Esophagus muscularis mucosa (tissue), 4 donors: ENCODE data around the gene PLEKHA6. TPM values are rescaled to one million over a fixed set of nuclear protein-coding genes. Genes with fewer than 3 reads are reported as not detected.

Experiments
- DNase-seq: peaks from one replicate; pipeline ENCODE4 v3.0.0-alpha.2; 2017; ENCODE audit errors: extremely low spot score
- H3K27ac ChIP-seq, 4 donors: fragments of 200-600 bp; sonication (generic); replicated peaks in 1 of 4; 1 replicate in 3 of 4; 2 replicates in 1 of 4; pipeline ENCODE4 v1.5.1; 2016 to 2019; ENCODE audit warnings: mild to moderate bottlenecking in 1 of 4
- H3K27me3 ChIP-seq, 4 donors: fragments of 200-600 bp; sonication (generic); one replicate each; pipeline versions ENCODE4 v1.5.1 to v1.6.0; 2016 to 2019
- H3K36me3 ChIP-seq, 4 donors: fragments of 200-600 bp; sonication (generic); one replicate each; pipeline ENCODE4 v1.5.1; 2016 to 2019
- H3K4me1 ChIP-seq, 4 donors: fragments of 200-600 bp; sonication (generic); one replicate each; pipeline ENCODE4 v1.5.1; 2016 to 2019
- H3K4me3 ChIP-seq, 4 donors: fragments of 200-600 bp; sonication (generic); 1 replicate in 2 of 4; 2 replicates in 2 of 4; pipeline ENCODE4 v1.5.1; 2016 to 2019; ENCODE audit warnings: mild to moderate bottlenecking in 4 of 4, moderate library complexity in 1 of 4
- H3K9me3 ChIP-seq, 4 donors: fragments of 200-600 bp; sonication (generic); 1 replicate in 3 of 4; 2 replicates in 1 of 4; pipeline ENCODE4 v1.5.1; 2016 to 2019
- EP300 ChIP-seq: sonication (generic); formaldehyde crosslinking; IDR thresholded peaks from one replicate; pipeline ENCODE4 v1.6.1; 2017; ENCODE audit warnings: antibody characterized with exemption
- POLR2A ChIP-seq: fragments of 450-650 bp; IDR thresholded peaks from one replicate; pipeline ENCODE4 v1.6.1; 2017; ENCODE audit warnings: antibody characterized with exemption, moderate library complexity, mild to moderate bottlenecking, low read depth
- POLR2AphosphoS5 ChIP-seq, 2 donors: sonication (generic); formaldehyde crosslinking; IDR thresholded peaks; one replicate each; pipeline ENCODE4 v1.6.1; 2017; ENCODE audit warnings: antibody characterized with exemption in 2 of 2
- WGBS: methylation state at CpG from one replicate; pipeline ENCODE4 v1.1.5; 2018; 5-methylcytosine and 5-hydroxymethylcytosine counted together
- intact Hi-C: fragments of 100-400 bp; cut with DNase I; formaldehyde crosslinking; loops from one replicate; pipeline ENCODE4 v1.15.1; 2023
- total RNA-seq, 4 donors: library from RNA; depleted of rRNA; stranded (reverse); fragments of >200 nt; gene quantifications; one replicate each; pipeline versions ENCODE4 v1.1.0 to v1.2.1, GENCODE V29; 2016
- TF ChIP-seq, protein P1 (sequence below), 3 experiments: fragments of 200-600 bp in 2 of 3; fragments of 450-650 bp in 1 of 3; sonication (generic) in 2 of 3; IDR thresholded peaks; one replicate each; pipeline ENCODE4 v1.5.1; 2017 to 2019; ENCODE audit warnings: antibody characterized with exemption in 3 of 3, mild to moderate bottlenecking in 2 of 3, moderate library complexity in 1 of 3

Gene PLEKHA6
- total RNA-seq, 4 donors from 2014 or later = 11.9 to 22.4 (median 15.9) TPM

DNA sequence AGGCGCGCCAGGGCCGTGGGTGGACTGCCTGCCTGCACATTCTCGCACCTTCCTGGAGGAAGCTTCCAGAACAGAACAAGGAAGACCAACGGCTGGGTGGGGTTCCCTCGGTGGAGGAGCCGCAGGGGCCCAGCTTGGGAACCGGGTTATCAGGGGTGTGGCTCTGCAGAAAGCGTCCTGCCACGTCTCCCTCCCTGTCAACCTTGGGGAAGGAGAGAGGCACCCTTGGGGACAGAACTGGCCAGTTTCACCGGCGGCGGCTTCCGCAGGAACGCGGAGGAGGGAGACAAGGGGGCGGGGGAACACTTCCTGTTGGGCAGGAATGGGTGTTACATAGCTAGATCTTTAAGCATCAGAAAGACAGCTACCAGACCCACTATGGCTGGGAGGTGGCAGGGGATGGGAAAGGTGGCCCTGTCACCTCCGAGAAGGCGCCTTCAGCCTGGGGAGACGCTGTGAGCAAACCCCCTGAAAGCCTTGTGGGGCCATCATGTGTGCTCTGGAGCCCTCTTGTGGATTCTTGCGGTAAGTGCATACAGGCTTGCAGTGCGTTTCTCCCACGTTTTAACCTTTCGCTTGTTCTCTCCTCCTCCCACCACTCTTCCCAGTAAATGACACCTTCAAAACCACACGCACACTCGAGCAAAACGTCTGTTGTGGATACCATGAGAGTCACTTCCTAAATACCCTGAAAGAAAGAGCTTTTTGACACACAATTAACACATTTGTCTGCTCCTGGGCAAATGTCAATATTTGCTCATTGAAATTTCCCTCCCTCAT is 3.8 kb upstream of the PLEKHA6 start:
- no peaks in the 10 kb centered on the region for H3K9me3 ChIP-seq
- H3K36me3 ChIP-seq = no peaks in the 10 kb centered on the region
- no peak for DNase-seq
- peaks cover 17 to 31% (median 25%) of the 10 kb centered on the region in 4 donors for H3K4me1 ChIP-seq
- peak overlapping the region; percentile 49 to 60 (median 54) for H3K4me3 ChIP-seq
- TF ChIP-seq, protein P1, sequence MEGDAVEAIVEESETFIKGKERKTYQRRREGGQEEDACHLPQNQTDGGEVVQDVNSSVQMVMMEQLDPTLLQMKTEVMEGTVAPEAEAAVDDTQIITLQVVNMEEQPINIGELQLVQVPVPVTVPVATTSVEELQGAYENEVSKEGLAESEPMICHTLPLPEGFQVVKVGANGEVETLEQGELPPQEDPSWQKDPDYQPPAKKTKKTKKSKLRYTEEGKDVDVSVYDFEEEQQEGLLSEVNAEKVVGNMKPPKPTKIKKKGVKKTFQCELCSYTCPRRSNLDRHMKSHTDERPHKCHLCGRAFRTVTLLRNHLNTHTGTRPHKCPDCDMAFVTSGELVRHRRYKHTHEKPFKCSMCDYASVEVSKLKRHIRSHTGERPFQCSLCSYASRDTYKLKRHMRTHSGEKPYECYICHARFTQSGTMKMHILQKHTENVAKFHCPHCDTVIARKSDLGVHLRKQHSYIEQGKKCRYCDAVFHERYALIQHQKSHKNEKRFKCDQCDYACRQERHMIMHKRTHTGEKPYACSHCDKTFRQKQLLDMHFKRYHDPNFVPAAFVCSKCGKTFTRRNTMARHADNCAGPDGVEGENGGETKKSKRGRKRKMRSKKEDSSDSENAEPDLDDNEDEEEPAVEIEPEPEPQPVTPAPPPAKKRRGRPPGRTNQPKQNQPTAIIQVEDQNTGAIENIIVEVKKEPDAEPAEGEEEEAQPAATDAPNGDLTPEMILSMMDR (IDR thresholded peaks at IDR 0.05) = peak; percentile 97 to 99 (median 98)
- peak in 1 of 2 donors; percentile 4 for TF ChIP-seq POLR2AphosphoS5 (IDR thresholded peaks at IDR 0.05)
- TF ChIP-seq POLR2A = no peak
- no peak for TF ChIP-seq EP300
- H3K27me3 ChIP-seq = peaks cover 0 to 57% (median 3%) of the 10 kb centered on the region in 4 donors
- 0% methylated on average over 22 of the region's 27 CpGs for WGBS
- peak overlapping the region in 3 of 4 donors; percentile 3 to 68 (median 10) for H3K27ac ChIP-seq
- intact Hi-C loops = loop anchor here (1.0 to 10.0 kb wide), 4 partner anchors 107 to 499 kb away; partner anchors contain the start of gene SNRPE

DNA sequence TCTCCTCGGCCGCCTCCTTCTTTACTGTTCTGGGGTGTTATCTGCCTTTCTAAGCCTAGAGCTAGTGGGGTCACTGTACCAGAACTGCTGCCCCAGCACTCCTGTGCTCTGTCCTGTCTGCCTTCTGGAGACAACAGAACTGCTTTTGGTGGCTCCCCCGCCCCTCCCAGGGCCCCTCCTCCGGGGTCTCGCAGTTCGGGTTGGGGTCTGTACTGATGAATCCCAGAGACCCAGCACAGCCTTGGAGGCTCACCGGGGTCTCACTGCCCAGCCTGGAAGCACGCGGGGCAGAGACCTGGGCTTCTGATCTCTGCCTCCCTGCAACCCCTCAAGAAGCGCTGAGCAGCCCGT is 3.2 kb upstream of the PLEKHA6 start:
- Histone ChIP-seq H3K27me3 (peaks cover 0 to 63% (median 3%) of the 10 kb centered on the region in 4 donors), H3K9me3 (no peaks in the 10 kb centered on the region), H3K4me1 (peaks cover 17 to 33% (median 25%) of the 10 kb centered on the region in 4 donors), H3K27ac (peak overlapping the region in 3 of 4 donors; percentile 3 to 68 (median 10)), H3K36me3 (no peaks in the 10 kb centered on the region), H3K4me3 (peak overlapping the region; percentile 49 to 60 (median 54))
- DNase-seq = no peak
- WGBS = 44% methylated on average over 5 of the region's 11 CpGs
- intact Hi-C loops = loop anchor here (1.0 to 10.0 kb wide), 4 partner anchors 106 to 498 kb away; partner anchors contain the start of gene SNRPE
- TF ChIP-seq POLR2AphosphoS5 (IDR thresholded peaks at IDR 0.05) (no peak), POLR2A (no peak), EP300 (no peak)
- TF ChIP-seq, protein P1 (IDR thresholded peaks at IDR 0.05) = no peak

DNA sequence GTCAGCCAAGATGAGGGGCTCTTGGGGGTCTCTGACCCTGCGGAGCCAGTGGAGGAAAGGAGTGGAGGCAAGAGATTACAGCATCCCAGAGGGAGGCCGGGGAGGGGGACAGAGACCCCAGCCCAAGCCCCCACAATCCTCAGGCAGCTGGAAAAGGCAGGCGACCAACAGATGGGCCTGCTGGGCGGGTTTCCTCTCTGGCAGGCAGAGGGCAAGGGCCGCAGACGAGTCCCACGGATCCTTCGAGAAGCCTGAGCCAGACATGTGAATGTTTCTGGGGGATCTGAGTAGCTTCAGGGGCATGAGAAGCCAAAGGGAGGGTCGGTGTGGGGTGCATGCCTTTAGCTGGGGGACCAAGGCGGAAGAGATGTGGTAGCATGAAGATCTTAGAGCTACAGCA is 2.1 kb upstream of the PLEKHA6 start:
- DNase-seq = no peak
- no peak overlapping the region for H3K27ac ChIP-seq
- H3K4me1 ChIP-seq = peaks cover 26 to 33% (median 29%) of the 10 kb centered on the region in 4 donors
- intact Hi-C loops = loop anchor here (2.0 to 10.0 kb wide), 3 partner anchors 105 to 497 kb away; partner anchors contain the start of gene SNRPE
- H3K36me3 ChIP-seq = no peaks in the 10 kb centered on the region
- TF ChIP-seq POLR2AphosphoS5 (IDR thresholded peaks at IDR 0.05) (no peak), POLR2A (no peak)
- peaks cover 0 to 63% (median 3%) of the 10 kb centered on the region in 4 donors for H3K27me3 ChIP-seq
- WGBS = 95% methylated on average over 9 of the region's 10 CpGs
- H3K4me3 ChIP-seq = no peak overlapping the region
- no peaks in the 10 kb centered on the region for H3K9me3 ChIP-seq

DNA sequence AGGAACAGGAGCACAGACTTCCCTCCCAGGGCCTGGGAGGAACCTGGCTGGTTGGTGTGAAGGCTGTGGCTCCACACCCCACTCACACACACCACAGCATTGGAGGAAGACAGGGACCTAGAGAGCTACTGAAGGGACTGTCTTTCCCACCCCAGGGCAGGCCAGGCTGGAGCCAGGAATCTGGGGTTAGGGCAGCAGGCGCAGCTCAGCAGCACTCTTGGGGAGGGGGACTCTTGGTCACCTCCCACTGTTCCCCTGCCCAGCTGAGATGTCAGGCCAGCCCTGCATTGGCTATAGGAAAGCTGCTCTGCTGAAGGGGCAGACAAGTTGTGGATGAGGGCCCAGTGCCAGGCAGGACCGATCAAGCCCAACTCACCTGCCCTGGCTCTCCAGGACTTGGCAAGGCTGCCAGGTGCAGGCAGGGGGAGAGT is 1.6 kb upstream of the PLEKHA6 start:
- intact Hi-C loops = loop anchor here (10.0 kb wide), 1 partner anchor 497 kb away; the partner anchor contains the start of gene SNRPE
- no peak for TF ChIP-seq POLR2A
- no peak for TF ChIP-seq EP300
- TF ChIP-seq, protein P1 (IDR thresholded peaks at IDR 0.05) = no peak
- no peak for TF ChIP-seq POLR2AphosphoS5 (IDR thresholded peaks at IDR 0.05)
- peaks cover 0 to 60% (median 3%) of the 10 kb centered on the region in 4 donors for H3K27me3 ChIP-seq
- no peak overlapping the region for H3K4me3 ChIP-seq
- peaks cover 26 to 33% (median 29%) of the 10 kb centered on the region in 4 donors for H3K4me1 ChIP-seq
- H3K27ac ChIP-seq = no peak overlapping the region
- WGBS = no CpG with 5 or more reads among the region's 2 CpGs
- no peaks in the 10 kb centered on the region for H3K9me3 ChIP-seq
- no peaks in the 10 kb centered on the region for H3K36me3 ChIP-seq
- no peak for DNase-seq

DNA sequence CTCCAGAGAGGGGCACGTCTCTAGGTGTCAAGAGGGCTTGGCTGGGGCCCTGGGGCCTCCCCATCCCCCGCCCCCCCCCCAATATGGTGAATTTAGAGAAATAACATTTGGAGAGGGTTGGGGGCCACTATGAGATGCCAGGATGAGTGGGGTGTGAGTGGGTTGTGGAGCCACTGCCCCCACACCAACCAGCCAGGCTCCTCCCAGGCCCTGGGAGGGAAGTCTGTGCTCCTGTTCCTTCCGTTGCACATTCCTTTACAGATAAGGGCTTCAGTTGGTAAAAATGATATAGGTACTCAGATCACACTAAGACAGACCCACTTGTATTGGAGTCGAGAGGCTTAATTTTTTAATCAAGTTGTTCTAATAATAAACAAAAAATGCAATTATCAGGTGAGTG is 585 bp upstream of the PLEKHA6 start:
- Histone ChIP-seq H3K27ac (peak overlapping the region in 1 of 4 donors; percentile 26), H3K36me3 (no peaks in the 10 kb centered on the region), H3K4me3 (no peak overlapping the region), H3K4me1 (peaks cover 26 to 33% (median 29%) of the 10 kb centered on the region in 4 donors), H3K27me3 (peaks cover 0 to 53% (median 3%) of the 10 kb centered on the region in 4 donors), H3K9me3 (no peaks in the 10 kb centered on the region)
- intact Hi-C loops = loop anchor here (10.0 kb wide), 1 partner anchor 496 kb away; the partner anchor contains the start of gene SNRPE
- 78% methylated on average over 3 of the region's 4 CpGs for WGBS
- TF ChIP-seq, protein P1 (IDR thresholded peaks at IDR 0.05) = no peak
- no peak for TF ChIP-seq POLR2A
- TF ChIP-seq EP300 = no peak
- no peak for TF ChIP-seq POLR2AphosphoS5 (IDR thresholded peaks at IDR 0.05)
- DNase-seq = no peak
